AG08395 (cell line): Measurements from ENCODE around the gene LPP.

Experiments used
- DNase-seq: peaks from one replicate; pipeline ENCODE4 v3.0.0; 2012; ENCODE audit warnings: mixed read lengths, low spot score

LPP gene

GRCh38 chr3:188518835-188519452 is 365.0 kb downstream of the LPP start:
- no peak for DNase-seq

- no peak for DNase-seq
Measured at GRCh38 chr3:188520466-188520865, 366.5 kb downstream of the LPP start.

GRCh38 chr3:188522115-188522514 is 368.2 kb downstream of the LPP start:
- DNase-seq, result no peak

- no peak for DNase-seq
Measured at GRCh38 chr3:188523291-188523690, 369.3 kb downstream of the LPP start.

GRCh38 chr3:188524052-188524451 is 370.1 kb downstream of the LPP start:
- DNase-seq, result no peak

GRCh38 chr3:188526057-188526456 is 372.1 kb downstream of the LPP start:
- DNase-seq, result no peak

GRCh38 chr3:188527389-188527788 is 373.4 kb downstream of the LPP start:
- DNase-seq, result no peak

GRCh38 chr3:188528396-188528795 is 374.4 kb downstream of the LPP start:
- DNase-seq, result no peak

GRCh38 chr3:188529228-188529627 is 375.3 kb downstream of the LPP start:
- no peak for DNase-seq

GRCh38 chr3:188530226-188530625 is 376.3 kb downstream of the LPP start:
- DNase-seq, result no peak

- peak; percentile 48 for DNase-seq
Measured at GRCh38 chr3:188531210-188531609, 377.3 kb downstream of the LPP start.

- no peak for DNase-seq
Measured at GRCh38 chr3:188533172-188533571, 379.2 kb downstream of the LPP start.

GRCh38 chr3:188533612-188534357 is 379.8 kb downstream of the LPP start:
- no peak for DNase-seq

- no peak for DNase-seq
Measured at GRCh38 chr3:188534633-188535032, 380.7 kb downstream of the LPP start.

- DNase-seq, result no peak
Measured at GRCh38 chr3:188537606-188538005, 383.6 kb downstream of the LPP start.

GRCh38 chr3:188539037-188539436 is 385.1 kb downstream of the LPP start:
- no peak for DNase-seq

- DNase-seq, result peak; percentile 13
Measured at GRCh38 chr3:188539631-188540194, 385.8 kb downstream of the LPP start.

- DNase-seq, result no peak
Measured at GRCh38 chr3:188542196-188542595, 388.2 kb downstream of the LPP start.

GRCh38 chr3:188544012-188544411 is 390.1 kb downstream of the LPP start:
- DNase-seq, result no peak

GRCh38 chr3:188546835-188547670 is 393.1 kb downstream of the LPP start:
- DNase-seq, result peak; percentile 44

GRCh38 chr3:188553569-188553968 is 399.6 kb downstream of the LPP start:
- no peak for DNase-seq

- peak; percentile 23 for DNase-seq
Measured at GRCh38 chr3:188554404-188554803, 400.4 kb downstream of the LPP start.

GRCh38 chr3:188557235-188557634 is 403.3 kb downstream of the LPP start:
- DNase-seq, result no peak
